Endothelial cell of hepatic sinusoid (primary cell): ENCODE data around the gene EPHA7.

Experiments used
- in situ Hi-C: cut with HindIII; loops from 2 replicates; pipeline ENCODE4 v1.10.0; 2017; ENCODE audit warnings: low sequenced_read_pairs

The EPHA7 gene

DNA sequence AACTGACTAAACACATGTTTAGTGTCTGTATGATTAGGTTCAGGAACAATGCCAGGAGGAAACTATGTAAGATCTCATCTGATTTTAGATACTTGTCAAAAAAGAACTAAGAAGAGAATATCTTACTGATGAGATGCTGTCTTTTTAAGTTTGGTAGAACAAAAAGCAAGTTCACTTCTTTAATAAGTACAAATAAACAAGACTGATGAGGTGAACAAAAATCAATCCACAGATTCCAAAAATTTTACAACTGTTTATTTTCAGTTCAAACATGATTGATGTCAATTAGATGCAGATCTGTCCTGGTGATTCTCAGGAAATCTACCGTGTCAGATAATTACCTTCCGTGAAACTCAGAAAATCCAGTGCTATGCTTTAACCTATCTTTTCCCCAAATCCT is 24.9 kb downstream of the EPHA7 start:
- in situ Hi-C loops: no loop called here

DNA sequence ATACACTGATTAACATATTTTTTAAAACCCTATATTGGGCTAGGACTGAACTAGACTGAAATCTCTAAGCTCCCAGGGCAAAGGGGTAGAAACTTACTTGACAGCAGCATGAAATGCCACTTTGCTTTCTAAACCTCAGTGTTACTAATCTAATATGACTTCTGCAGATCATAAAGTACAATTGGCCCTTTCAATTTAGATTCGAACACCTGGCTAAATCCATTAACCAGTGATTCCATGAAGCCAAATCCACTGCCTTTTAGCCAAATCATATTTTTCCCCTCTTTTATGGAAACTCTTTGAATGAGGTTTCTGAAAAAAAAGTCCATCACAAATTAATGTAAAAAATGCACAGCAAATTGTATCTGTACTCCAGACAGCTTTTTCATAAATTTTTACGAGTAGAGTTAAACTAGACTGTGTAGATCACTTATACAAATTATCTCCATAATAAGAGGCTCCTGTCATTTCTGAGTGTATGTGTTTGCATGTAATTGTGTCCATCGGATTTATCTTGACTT is 25.7 kb downstream of the EPHA7 start:
- in situ Hi-C loops: no loop called here

DNA sequence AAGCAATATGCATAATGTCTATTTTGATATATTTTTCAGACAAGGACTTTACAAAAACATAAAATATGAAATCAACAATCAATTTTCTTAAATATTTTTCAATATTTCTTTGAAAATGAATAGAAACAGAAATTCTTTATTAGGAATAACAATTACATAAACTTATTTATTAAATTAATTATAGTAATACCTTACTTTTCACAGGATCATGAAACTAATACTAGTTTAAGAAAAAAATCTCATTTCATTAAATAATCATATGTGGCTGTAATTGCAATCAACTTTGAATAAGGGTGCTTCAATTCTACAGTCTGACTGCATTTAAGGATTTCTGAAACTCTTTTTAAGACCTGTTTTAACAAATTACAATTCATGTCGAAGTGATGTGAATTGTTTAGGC is 26.6 kb downstream of the EPHA7 start:
- in situ Hi-C loops: no loop called here

DNA sequence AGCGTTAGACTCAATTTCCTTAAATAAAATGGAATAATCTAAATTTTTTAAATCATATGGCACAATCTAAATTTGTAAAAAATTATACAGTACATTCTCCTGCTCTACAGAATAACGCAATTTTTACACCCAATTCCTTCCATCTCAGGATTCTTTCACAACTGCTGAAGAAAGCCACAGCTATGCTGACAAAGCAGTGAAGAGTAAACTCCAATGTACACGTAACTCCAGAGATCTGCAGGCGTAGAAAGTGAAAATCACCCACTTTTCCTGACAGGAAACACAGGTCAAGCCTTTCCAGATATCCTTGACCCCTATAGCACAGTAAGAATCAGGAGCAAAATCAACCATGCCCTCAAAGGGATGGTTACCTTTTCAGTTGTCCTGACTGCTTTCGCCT is 27.4 kb downstream of the EPHA7 start:
- in situ Hi-C loops: no loop called here

DNA sequence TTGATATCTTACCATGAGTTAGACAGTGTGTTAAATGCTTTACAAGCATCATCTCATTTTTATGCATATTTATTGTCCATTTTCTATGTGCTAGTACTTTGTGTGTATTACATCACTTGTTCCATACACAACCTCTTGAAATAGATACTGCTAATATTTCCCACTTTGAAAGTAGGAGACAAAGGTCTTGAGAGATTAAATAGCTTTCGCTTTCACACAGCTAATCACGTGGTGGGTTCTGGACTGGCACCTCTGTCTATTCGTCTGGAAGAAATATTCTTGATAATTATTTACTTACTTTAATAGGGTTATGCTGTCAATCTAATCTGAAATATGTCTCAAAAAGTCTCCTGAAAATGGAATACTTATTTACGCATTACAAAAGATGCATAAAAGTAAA is 30.2 kb downstream of the EPHA7 start:
- in situ Hi-C loops: no loop called here

DNA sequence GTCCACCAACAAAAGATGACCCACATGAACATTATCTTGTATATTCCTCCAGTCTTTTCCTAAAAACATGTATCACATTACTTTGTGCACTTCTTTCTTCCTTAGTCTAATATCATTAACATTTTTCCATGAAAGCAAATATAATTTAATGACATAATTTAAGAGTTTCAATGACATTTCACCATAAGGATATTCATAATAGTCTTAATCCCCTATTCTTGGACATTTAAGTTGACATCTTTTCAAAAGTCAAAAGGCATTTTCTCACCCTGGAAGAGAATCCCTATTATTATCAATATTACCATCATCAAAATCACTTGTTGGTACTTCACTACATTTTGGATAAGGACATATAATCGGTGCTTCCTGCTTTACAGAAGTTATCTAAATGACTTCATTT is 31.3 kb downstream of the EPHA7 start:
- in situ Hi-C loops: no loop called here

DNA sequence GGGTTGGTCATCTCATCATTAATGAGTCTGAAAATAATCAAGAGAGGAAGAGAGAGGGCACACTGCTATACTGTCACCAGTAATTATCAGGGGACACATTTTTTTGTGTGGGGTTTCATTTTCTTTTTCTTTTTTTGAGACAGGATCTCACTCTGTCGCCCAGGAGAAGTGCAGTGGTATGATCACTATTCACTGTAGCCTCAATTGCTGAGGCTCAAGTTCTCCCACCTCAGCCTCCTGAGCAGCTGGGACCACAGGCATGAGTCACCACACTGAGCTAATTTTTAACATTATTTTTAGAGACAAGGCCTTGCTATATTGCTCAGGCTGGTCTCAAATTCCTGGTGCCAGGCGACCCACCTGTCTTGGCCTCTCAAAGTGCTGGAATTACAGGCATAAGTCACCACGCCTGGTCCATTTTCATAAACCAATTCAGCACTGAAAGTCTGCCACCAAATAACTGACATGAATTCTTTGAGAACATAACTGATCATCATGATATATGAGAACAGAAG is 43.3 kb downstream of the EPHA7 start:
- in situ Hi-C loops: no loop called here

DNA sequence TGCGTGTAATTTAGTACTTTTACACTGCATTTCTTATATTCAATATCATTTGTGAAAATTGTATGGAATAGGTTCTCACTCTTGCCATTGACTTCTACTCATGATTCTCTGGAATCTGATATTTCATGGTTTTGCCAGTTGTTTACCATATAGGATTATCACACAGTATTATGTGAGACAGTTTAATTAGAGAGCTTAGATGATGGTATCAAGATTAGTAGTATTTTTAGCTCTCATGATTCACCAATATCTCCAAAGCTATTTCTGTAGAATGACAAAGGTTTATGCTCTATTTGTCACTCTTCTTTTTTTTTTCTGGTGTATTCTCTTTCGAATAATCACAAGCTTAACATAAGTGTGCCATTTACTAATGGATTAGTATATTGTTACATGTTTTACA is 45.9 kb downstream of the EPHA7 start:
- in situ Hi-C loops: no loop called here

DNA sequence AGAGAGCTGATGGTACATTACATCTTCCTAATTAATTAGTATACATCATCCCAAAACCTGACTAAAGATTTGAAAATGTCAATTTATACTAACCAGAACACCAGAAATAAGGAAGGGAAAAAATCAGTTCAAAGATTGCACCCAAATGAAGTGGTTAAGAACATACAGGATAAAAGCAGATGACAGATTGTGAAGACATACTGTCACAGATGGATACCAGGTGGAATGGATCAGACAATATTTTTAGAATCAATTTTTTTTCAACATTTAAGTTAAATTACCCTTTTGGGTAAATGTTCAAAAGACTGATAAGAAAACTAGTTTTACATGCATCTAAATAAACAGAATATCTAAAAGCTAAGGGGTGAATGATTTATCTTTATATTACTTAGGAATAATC is 47.6 kb downstream of the EPHA7 start:
- in situ Hi-C loops: no loop called here

DNA sequence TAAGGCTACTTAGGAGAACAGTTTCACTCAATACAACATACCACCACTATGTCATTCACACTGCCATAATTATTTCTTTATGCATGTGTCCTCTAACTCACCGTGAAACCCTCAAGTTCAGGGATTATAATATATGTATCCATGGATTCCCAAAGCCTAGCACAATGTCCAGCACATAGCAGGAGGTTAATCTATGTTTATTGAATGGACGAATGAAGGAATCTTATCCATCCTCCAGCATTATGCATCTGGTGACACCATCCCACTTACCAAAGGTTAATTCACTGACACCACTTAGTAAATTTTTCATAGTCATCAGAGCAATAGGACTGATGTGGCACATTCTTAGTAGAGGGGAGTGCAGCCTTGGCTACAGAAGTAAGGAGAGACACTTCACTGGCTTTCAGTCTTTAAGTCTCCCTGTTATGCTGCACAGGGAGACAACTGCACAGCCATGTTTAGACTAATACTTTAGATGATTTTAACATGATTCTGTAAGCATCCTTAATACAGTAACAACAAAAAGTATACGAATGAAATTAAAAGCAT is 49.7 kb downstream of the EPHA7 start:
- in situ Hi-C loops: no loop called here

DNA sequence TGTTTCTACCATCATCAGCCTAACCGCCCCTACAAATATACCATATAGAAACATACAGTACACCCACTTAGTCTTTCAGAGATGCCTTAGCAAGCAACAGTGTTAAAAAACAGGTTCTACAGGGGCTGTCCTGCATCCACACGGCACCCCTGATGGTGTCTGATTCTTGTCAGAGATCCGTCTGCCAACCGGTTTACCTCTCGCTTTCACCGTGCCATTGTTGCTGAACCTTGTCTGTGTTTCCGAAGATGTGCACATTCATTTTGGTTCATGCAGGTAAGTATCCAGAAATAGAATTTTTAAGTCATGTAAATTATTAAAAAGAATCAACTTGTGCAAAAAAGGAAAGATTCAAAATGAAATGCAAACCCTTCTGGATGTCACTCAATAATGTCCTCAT is 52.9 kb downstream of the EPHA7 start:
- in situ Hi-C loops: no loop called here

DNA sequence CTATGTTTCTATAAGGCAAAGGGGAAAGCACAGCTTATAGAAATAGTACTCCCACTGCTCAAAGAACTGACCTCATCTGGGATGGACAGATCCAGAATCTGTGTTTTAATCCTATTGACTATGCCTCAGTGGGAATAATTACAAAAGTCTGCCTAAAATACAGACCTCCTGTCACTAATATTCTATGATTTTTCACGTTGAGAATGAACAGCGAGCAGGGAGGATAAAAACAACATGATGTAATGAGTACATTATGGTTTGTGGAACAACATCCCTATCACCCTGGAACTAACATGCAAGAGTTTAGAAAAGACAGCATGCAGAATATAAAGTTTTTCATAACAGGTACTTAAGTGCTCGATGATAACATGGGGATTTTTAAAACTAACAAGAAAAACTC is 53.9 kb downstream of the EPHA7 start:
- in situ Hi-C loops: no loop called here

DNA sequence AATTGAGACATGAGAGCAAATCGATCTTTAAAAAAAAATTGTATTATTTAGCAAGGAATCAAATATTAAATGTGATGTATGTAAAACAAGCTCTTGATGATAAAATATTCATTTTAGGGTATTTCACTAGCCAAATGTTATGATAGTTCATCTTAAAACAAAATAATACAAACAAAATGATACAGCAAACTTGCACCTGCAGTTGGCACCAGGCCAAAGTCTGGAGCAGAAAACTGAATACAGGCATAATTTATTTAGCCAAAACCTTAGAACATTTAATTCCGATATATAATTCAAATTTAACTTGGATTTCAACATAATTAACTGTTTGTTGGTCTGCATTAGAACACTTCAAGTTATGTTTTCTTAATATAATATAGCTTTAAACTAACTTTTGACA is 60.9 kb downstream of the EPHA7 start:
- in situ Hi-C loops: no loop called here

DNA sequence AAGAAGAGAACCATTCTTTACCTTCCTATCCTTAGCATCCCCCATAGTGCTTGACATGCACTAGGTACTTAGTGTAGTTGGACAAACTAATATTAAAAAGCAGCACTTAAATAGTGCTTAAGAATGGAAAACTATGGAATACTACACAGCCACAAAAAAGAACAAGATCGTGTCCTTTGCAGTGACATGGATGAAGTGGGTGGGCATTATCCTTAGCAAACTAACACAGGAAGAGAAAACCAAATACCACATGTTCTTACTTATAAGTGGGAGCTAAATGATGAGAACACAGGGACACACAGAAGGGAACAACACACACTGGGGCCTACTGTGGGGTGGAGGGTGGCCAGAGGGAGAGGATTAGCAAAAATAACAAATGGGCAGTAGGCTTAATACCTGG is 66.8 kb downstream of the EPHA7 start:
- in situ Hi-C loops: no loop called here

DNA sequence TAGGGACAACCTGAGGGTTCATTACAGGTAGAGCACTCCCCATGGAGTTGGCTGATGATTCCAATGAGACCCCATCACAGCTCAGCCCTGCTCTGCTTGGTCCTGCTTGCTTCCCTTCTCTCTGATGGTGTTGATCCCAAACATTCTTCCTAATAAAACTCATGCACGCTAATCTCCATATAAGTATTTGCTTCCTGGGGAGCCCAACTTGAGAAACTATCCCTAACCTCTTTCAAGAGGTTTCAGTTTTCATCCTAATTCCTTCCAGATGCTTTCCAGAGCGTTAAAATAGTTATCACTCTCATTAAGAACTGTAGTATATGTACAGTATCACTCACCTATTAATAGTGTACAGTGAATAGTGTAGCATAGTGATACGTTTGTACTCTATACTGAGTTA is 68.1 kb downstream of the EPHA7 start:
- in situ Hi-C loops: no loop called here

DNA sequence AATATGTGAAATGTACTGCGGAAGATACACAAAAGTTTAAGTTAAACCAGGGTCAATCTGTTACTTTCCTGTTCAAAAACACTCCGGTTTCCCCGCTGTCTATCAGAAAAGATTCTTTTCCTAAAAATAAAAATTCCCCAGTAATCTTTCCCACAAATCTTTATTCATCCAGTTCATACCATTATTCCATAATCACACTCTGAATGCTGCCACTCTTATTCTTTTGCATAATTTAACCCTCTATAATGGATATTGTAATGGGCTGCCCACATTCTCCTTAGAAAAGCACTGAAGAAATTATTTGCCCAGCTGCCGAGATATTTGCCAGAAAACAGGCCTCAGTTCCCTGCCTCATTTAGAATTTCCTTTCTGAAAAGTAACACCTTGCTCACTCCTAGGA is 68.6 kb downstream of the EPHA7 start:
- in situ Hi-C loops: no loop called here

DNA sequence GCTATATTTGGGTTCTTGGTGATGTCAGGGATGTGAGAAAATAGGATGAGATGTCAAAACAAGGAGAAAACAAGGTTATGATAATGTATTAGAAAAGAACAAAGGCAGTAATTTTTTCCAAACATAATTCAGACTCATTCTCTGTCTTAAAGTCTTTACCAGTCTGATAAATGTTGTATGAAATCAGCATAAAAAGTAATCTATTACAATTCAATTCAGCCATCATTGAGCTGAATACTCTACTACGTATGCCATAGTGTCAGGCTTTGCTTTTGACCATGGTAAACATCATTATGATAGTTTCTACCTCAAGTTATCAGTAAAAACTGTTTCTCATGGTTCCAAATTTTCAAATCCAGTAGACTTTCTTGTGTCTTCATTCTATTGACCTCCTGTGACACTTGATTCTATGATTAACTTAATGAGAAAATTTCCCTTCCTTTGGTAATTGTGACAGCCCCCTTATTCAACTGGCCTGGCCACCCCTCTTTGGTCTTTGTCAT is 75.0 kb downstream of the EPHA7 start:
- in situ Hi-C loops: no loop called here

DNA sequence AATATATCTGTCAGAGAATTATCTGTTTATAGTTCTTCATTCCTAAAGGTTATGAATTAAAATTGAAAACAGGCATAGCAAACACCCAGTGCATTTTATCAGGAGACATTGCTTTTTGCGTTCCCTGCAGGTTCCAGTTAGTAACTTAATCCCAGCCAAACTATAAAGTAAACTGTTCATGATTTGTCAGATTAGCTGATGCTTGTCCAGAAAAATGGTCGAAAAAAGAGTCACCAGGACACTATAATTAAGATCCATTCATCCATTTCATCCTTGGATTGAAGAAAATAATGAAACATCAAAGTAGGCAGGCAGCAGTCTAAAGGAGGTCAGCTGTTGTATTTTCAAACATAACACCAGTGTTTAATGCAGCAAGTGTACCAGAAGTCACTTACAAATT is 75.9 kb downstream of the EPHA7 start:
- in situ Hi-C loops: no loop called here

DNA sequence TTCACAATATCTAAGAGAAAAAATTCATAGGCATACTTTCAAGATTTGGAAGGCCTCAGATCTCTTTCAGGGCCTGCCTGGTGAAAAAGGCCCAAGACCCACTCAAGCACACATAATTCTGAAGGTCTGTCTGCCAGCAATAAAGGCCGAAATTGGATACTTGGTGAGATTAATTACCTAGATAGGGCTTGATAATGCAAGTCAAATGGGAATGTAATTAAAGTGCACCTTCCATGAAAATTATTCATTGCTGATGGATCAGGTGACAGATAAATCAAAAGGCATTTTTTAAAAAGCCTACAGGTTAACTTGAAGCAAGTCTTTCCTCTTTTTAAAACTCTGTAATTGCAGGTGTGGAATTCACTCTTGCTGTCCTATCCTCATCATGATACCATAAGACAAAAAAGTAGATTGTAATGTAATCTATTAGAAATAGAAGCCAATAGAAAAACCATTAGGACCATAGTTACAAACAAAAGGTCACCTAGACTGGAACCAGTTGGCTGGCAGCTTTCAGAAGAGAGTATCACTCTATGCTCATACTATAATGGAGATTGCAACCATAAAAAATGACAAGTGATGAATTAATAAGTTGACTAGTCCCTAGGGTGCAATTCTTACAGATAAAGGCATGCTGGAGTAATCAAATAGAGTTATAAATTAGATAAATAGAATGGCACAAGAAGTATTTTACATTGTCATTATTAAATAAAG is 77.3 kb downstream of the EPHA7 start:
- in situ Hi-C loops: no loop called here

DNA sequence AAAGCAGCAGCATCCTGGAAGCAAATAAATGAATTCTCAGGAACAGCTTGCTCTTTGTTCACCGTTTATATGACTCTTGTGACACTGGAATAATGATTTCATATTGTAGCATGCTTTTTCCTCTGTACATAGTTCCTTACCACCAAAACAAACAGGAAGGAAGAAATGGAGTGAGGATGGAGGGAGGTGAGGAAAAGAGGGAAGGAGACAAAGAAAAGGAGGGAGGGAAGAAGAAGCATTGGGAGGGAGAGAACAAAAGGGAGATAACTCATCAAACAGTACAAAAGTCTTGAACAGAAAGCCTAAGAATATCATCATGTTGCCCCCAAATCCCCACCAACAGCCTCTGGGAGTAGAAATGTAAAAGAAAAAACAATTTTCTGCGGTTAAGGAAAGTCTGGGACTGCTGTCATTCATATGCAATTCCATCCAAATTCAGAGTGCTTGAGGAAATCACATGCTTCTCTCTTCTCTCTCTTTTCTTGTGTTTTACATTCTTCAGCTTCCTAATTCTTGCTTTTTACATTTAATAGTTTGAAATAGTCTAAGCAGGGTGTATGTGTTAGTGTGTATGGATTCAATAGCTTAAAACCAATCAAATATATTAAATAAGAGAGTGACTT is 81.5 kb downstream of the EPHA7 start:
- in situ Hi-C loops: no loop called here

DNA sequence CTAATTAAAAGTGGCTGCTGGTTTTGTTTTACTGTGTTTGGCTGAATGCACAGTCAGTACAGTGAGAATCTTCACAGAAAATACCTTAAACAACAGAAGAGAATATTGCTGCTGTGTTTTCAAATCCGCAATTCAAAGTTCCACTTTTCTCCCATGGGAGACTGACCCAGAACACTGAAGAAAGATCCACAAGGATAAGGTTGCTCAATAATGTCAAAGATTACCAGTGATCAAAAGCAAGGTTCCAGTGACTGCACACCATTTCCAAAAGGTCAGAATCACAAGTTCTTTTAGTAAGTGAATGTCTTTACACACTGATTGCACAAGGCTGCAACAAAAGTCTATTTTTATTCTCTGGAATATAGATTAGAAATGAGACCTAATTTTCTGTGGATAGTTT is 82.3 kb downstream of the EPHA7 start:
- in situ Hi-C loops: no loop called here
